GM12892 (cell line): ENCODE measurements around the gene DDX4.

Experiments
- POLR2A ChIP-seq: IDR thresholded peaks from 2 replicates; pipeline ENCODE4 v1.6.1; 2011; ENCODE audit warnings: low read depth, low read length, control low read depth
- POLR2AphosphoS5 ChIP-seq: IDR thresholded peaks from 2 replicates; pipeline ENCODE4 v1.6.1; 2011; ENCODE audit warnings: low read depth, low read length, control low read depth

GRCh38 chr5:55865831-55866230 is 128.0 kb downstream of the DDX4 start:
- TF ChIP-seq POLR2A (no peak), POLR2AphosphoS5 (no peak)
